ENCODE data around the gene CDHR5.

Gene CDHR5

GRCh38 chr11:625636-626268 is 997 bp upstream of the CDHR5 start:
- TF ChIP-seq, protein P1, sequence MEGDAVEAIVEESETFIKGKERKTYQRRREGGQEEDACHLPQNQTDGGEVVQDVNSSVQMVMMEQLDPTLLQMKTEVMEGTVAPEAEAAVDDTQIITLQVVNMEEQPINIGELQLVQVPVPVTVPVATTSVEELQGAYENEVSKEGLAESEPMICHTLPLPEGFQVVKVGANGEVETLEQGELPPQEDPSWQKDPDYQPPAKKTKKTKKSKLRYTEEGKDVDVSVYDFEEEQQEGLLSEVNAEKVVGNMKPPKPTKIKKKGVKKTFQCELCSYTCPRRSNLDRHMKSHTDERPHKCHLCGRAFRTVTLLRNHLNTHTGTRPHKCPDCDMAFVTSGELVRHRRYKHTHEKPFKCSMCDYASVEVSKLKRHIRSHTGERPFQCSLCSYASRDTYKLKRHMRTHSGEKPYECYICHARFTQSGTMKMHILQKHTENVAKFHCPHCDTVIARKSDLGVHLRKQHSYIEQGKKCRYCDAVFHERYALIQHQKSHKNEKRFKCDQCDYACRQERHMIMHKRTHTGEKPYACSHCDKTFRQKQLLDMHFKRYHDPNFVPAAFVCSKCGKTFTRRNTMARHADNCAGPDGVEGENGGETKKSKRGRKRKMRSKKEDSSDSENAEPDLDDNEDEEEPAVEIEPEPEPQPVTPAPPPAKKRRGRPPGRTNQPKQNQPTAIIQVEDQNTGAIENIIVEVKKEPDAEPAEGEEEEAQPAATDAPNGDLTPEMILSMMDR (IDR thresholded peaks at IDR 0.05; ENCODE audit: low read depth, low read length): no peak
- H3K4me3 ChIP-seq (ENCODE audit: low read depth, low read length): no peak overlapping the region

DNA sequence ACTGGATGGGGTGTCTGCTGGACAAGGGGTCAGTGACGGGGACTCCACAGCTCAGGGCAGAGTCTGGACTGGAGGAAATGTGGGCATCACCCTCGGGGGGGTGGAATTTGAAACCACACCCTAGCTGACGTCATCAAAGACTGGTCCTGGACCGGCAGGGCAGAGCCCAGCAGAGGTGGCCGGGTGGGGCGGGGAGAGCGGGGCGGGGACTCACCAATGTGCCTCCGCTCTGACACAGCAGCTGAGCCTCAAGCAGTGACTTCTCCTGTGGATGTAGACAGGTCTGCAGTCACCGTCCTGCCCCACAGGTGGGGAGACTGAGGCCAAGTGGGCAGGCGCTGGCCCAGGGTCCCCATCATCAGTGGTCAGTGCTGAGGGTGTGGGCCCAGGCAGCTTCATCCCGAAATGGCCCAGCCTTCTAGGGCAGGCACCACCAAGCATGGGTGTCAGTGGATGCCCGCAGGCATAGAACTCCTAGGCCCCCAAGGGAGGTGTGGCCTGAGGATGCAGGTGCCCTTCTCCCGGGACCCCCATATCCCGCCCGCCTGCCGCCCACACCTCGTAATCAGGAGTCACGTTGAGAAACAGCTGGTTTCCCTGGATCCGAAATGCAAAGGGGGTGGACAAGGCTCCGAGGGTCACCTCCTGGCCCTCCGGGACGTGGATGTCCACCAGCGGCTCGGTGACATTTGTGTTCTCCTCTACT is 603 bp downstream of the CDHR5 start:
- TF ChIP-seq, protein P1 (IDR thresholded peaks at IDR 0.05; ENCODE audit: low read depth, low read length): no peak
- H3K4me3 ChIP-seq (ENCODE audit: low read depth, low read length): no peak overlapping the region

GRCh38 chr11:623349-623869 is 1.3 kb downstream of the CDHR5 start:
- TF ChIP-seq, protein P1 (IDR thresholded peaks at IDR 0.05; ENCODE audit: low read depth, low read length): no peak
- H3K4me3 ChIP-seq (ENCODE audit: low read depth, low read length): no peak overlapping the region

GRCh38 chr11:621838-622237 is 2.9 kb downstream of the CDHR5 start:
- H3K4me3 ChIP-seq (ENCODE audit: low read depth, low read length): no peak overlapping the region
- TF ChIP-seq, protein P1 (IDR thresholded peaks at IDR 0.05; ENCODE audit: low read depth, low read length): no peak

GRCh38 chr11:620935-621814 is 3.6 kb downstream of the CDHR5 start:
- no peak overlapping the region for H3K4me3 ChIP-seq (ENCODE audit: low read depth, low read length)
- TF ChIP-seq, protein P1 (IDR thresholded peaks at IDR 0.05; ENCODE audit: low read depth, low read length): no peak

- TF ChIP-seq, protein P1 (IDR thresholded peaks at IDR 0.05; ENCODE audit: low read depth, low read length): no peak
Measured at GRCh38 chr11:620201-620600, 4.6 kb downstream of the CDHR5 start.

More at GRCh38 chr11:620201-620600, 4.6 kb downstream of the CDHR5 start:
- H3K4me3 ChIP-seq (ENCODE audit: low read depth, low read length): no peak overlapping the region
